HepG2 (cell line): ENCODE data around the gene ZNF764. TPM values are rescaled to one million over a fixed set of nuclear protein-coding genes. Genes with fewer than 3 reads are reported as not detected.

Source experiments
- ATAC-seq: fragments of 200-7000 bp; cut with Tn5 transposase; 3 replicates; pipeline ENCODE4 v1.9.1; 2020; ENCODE audit warnings: mild to moderate bottlenecking, moderate library complexity
- BruUV-seq: library from RNA; stranded (reverse); fragments of 400-500 nt; replicated peaks from 2 replicates; lab custom pipeline; 2021; lab: Mats Ljungman, UMichigan
- CTCF ChIA-PET: fragments of 300-600 bp; formaldehyde crosslinking; extraction: SDS; loops from one replicate; lab custom pipeline; 2021; ENCODE audit warnings: low total read pairs, inconsistent platforms, low intra/inter-chr PET ratio; lab: Yijun Ruan, JAX
- POLR2A ChIA-PET: fragments of 350-600 bp; sonication (Branson Sonifier 250); formaldehyde crosslinking; loops from one replicate; lab custom pipeline; 2020; ENCODE audit warnings: antibody characterized with exemption, inconsistent platforms; lab: Yijun Ruan, JAX
- DNase-seq: peaks from one replicate; pipeline ENCODE4 v3.0.0-alpha.2; 2015; ENCODE audit warnings: low spot score
- FAIRE-seq: peaks from 3 replicates; lab custom pipeline; 2011; peaks lifted over from hg19 to GRCh38; lab: Jason Lieb, UNC
- H2AFZ ChIP-seq: one replicate; pipeline ENCODE4 v1.6.1; 2011; ENCODE audit warnings: low read length, inconsistent platforms
- H3K27ac ChIP-seq: fragments of 300-600 bp; 3 replicates; pipeline ENCODE4 v1.8.0; 2011; ENCODE audit warnings: mixed run types, mild to moderate bottlenecking, mixed read lengths, low read length, inconsistent platforms; ENCODE audit not compliant: insufficient read depth; ENCODE audit errors: extremely low read length
- H3K27me3 ChIP-seq, 2 experiments: fragments of 200-600 bp in 1 of 2; 2 replicates in 1 of 2; 3 replicates in 1 of 2; pipeline versions ENCODE4 v1.6.0 to v1.8.0; 2011; ENCODE audit warnings: low read length in 2 of 2, mild to moderate bottlenecking in 2 of 2, moderate library complexity in 2 of 2, inconsistent platforms in 1 of 2; ENCODE audit not compliant: insufficient read depth in 2 of 2, control insufficient read depth in 1 of 2
- H3K36me3 ChIP-seq, 2 experiments: fragments of 200-600 bp in 1 of 2; replicated peaks in 1 of 2; 2 replicates in 1 of 2; 3 replicates in 1 of 2; pipeline versions ENCODE4 v1.5.1 to v1.8.0; 2011; ENCODE audit warnings: low read length in 2 of 2, inconsistent platforms in 1 of 2; ENCODE audit not compliant: insufficient read depth in 2 of 2, control insufficient read depth in 1 of 2
- H3K4me1 ChIP-seq: 2 replicates; pipeline ENCODE4 v1.5.1; 2012; ENCODE audit warnings: low read length, inconsistent platforms; ENCODE audit not compliant: insufficient read depth
- H3K4me2 ChIP-seq: 2 replicates; pipeline ENCODE4 v1.6.0; 2011; ENCODE audit warnings: low read depth, low read length, inconsistent platforms
- H3K4me3 ChIP-seq, 3 experiments: fragments of 200-600 bp in 1 of 3; sonication (generic), shearing (Covaris generic) in 1 of 3; replicated peaks in 1 of 3; 2 replicates each; pipeline ENCODE4 v1.5.1; 2011 to 2016; ENCODE audit warnings: low read length in 3 of 3, inconsistent platforms in 2 of 3, low read depth in 2 of 3, mild to moderate bottlenecking in 2 of 3, control low read depth in 1 of 3, mixed read lengths in 1 of 3; ENCODE audit not compliant: insufficient read depth in 1 of 3
- H3K79me2 ChIP-seq: one replicate; pipeline ENCODE4 v1.6.1; 2011; ENCODE audit warnings: low read length, inconsistent platforms; ENCODE audit not compliant: insufficient read depth
- H3K9ac ChIP-seq: 2 replicates; pipeline ENCODE4 v1.6.0; 2011; ENCODE audit warnings: mild to moderate bottlenecking, low read depth, low read length, inconsistent platforms; ENCODE audit not compliant: insufficient read depth
- H3K9me3 ChIP-seq: 2 replicates; pipeline ENCODE4 v1.5.1; 2012; ENCODE audit warnings: mild to moderate bottlenecking, low read length
- H4K20me1 ChIP-seq: 2 replicates; pipeline ENCODE4 v1.6.0; 2011; ENCODE audit warnings: inconsistent platforms, mild to moderate bottlenecking, low read length, moderate library complexity; ENCODE audit not compliant: insufficient read depth
- AGO2 ChIP-seq: fragments of 200-400 bp; formaldehyde crosslinking; optimal IDR thresholded peaks from 2 replicates; pipeline ENCODE3; 2017; ENCODE audit warnings: mild to moderate bottlenecking, low read depth, low read length, moderate library complexity
- HOXD1 ChIP-seq: sonication (generic); formaldehyde crosslinking; IDR thresholded peaks from 2 replicates; pipeline ENCODE4 v1.5.0; 2020; ENCODE audit warnings: missing genetic modification reagents
- KDM5B ChIP-seq: sonication (generic); formaldehyde crosslinking; IDR thresholded peaks from 2 replicates; pipeline ENCODE4 v1.4.0; 2020; ENCODE audit warnings: missing genetic modification reagents, mild to moderate bottlenecking, borderline replicate concordance
- RNF2 ChIP-seq: fragments of 450-650 bp; conservative IDR thresholded peaks from 2 replicates; pipeline ENCODE4 v1.6.1; 2016; ENCODE audit warnings: low read depth
- STAT5B ChIP-seq: sonication (generic); formaldehyde crosslinking; IDR thresholded peaks from 2 replicates; pipeline ENCODE4 v1.4.0; 2020; ENCODE audit warnings: missing genetic modification reagents
- ZNF891 ChIP-seq: sonication (generic); formaldehyde crosslinking; IDR thresholded peaks from 2 replicates; pipeline ENCODE4 v1.5.0; 2020; ENCODE audit warnings: mild to moderate bottlenecking, missing genetic modification reagents
- WGBS: methylation state at CpG from one replicate; pipeline ENCODE4 v1.1.6; 2017; ENCODE audit warnings: low lambda C conversion rate; 5-methylcytosine and 5-hydroxymethylcytosine counted together
- in situ Hi-C: cut with HindIII; loops from 2 replicates; pipeline ENCODE4 v1.10.0; 2017; ENCODE audit warnings: low pct_unique_long_range_greater_than_20kb; ENCODE audit not compliant: extremely low pct_ligation_motif_present
- intact Hi-C: fragments of 100-400 bp; cut with micrococcal nuclease; formaldehyde crosslinking; loops from one replicate; pipeline ENCODE4 v1.10.0; 2022; ENCODE audit not compliant: unreplicated experiment
- polyA plus RNA-seq, 8 experiments: library from polyadenylated mRNA; depleted of rRNA in 3 of 8; stranded (reverse) in 7 of 8; unstranded in 1 of 8; fragments of >200 nt; fragmentation: Illumina TruSeq in 4 of 8; extraction: Trizol in 4 of 8; gene quantifications; 2 replicates each; pipeline versions ENCODE4 v1.2.1 to v1.2.3, GENCODE V29; 2011 to 2016; ENCODE audit warnings: low read depth in 4 of 8, missing spikeins in 1 of 8, mixed read lengths in 1 of 8; ENCODE audit not compliant: insufficient read depth in 1 of 8
- total RNA-seq, 5 experiments: library from RNA; depleted of rRNA; stranded (reverse); fragments of >200 nt; fragmentation: Illumina TruSeq; extraction: Trizol; gene quantifications; 2 replicates each; pipeline ENCODE4 v1.2.3, GENCODE V29; 2016; ENCODE audit warnings: low read depth in 1 of 5
- TF ChIP-seq, protein P1 (sequence below): IDR thresholded peaks from 2 replicates; pipeline ENCODE4 v1.6.1; 2016
- TF ChIP-seq, protein P2 (sequence below), 2 experiments: fragments of 450-650 bp in 1 of 2; sonication (generic) in 1 of 2; formaldehyde crosslinking in 1 of 2; IDR thresholded peaks; 2 replicates each; pipeline versions ENCODE4 v1.6.1 to v1.8.0; 2016 to 2022; ENCODE audit warnings: antibody characterized with exemption in 1 of 2, mild to moderate bottlenecking in 1 of 2, missing genetic modification reagents in 1 of 2

ZNF764 gene
- total and polyA plus RNA-seq, 2 of the 13 experiments (the other 11 are each of a cell fraction or from before 2014, with no cell fraction given), result 4.1 to 9.1 TPM

DNA sequence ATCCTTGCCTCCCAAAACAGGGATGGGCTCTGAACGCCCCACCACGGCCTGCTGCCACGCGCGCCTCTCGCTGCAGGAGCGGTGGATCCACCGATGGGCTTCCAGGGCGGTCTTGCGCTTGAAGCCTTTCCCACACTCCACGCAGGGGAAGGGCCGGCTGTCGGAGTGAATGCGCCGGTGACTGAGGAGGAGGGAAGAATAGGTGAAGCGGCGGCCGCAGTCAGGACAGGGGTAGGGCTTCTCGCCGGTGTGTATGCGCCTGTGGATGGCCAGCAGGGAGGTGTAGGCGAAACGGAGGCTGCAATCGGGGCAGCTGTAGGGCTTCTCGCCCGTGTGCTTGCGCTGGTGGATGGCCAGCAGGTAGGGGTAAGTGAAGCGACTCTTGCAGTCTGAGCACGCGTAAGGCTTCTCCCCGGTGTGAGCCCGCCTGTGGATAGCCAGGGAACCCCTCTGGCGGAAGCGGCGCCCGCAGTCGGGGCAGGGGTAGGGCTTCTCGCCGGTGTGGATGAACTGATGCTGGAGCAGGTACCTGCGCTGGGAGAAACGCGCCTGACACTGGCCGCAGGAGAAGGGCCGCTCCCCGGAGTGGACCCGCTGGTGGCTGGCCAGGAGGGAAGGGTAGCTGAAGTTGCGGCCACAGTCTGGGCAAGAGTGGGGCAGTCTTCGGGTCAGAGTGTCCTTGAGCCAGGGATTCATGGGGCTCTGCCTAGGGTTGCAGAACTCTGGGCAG, 24.6 kb upstream of the ZNF764 start:
- Histone ChIP-seq H3K27ac (no peak overlapping the region), H3K9ac (no peak overlapping the region), H3K27me3 (no peaks in the 10 kb centered on the region), H3K4me1 (no peaks in the 10 kb centered on the region), H3K36me3 (peaks cover 0 to 1% of the 10 kb centered on the region in 2 experiments; a peak in 1 of 5 replicates), H3K9me3 (no peaks in the 10 kb centered on the region), H3K4me3 (no peak overlapping the region), H3K79me2 (no peaks in the 10 kb centered on the region), H4K20me1 (no peaks in the 10 kb centered on the region), H2AFZ (no peak overlapping the region), H3K4me2 (no peak overlapping the region)
- no TSS peak for BruUV-seq
- intact Hi-C loops (no loop called here), in situ Hi-C loops (no loop called here)
- TF ChIP-seq RNF2, result no peak
- TF ChIP-seq ZNF891 (CRISPR knock-in tag), result no peak
- peak; percentile 30 for TF ChIP-seq AGO2
- TF ChIP-seq, protein P1, sequence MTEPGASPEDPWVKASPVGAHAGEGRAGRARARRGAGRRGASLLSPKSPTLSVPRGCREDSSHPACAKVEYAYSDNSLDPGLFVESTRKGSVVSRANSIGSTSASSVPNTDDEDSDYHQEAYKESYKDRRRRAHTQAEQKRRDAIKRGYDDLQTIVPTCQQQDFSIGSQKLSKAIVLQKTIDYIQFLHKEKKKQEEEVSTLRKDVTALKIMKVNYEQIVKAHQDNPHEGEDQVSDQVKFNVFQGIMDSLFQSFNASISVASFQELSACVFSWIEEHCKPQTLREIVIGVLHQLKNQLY, result no peak
- DNase-seq (no peak), ATAC-seq (no peak), FAIRE-seq (no peak)
- ChIA-PET POLR2A (no interaction called here), CTCF (no interaction called here)
- WGBS, result 97% methylated on average over 48 of the region's 48 CpGs

DNA sequence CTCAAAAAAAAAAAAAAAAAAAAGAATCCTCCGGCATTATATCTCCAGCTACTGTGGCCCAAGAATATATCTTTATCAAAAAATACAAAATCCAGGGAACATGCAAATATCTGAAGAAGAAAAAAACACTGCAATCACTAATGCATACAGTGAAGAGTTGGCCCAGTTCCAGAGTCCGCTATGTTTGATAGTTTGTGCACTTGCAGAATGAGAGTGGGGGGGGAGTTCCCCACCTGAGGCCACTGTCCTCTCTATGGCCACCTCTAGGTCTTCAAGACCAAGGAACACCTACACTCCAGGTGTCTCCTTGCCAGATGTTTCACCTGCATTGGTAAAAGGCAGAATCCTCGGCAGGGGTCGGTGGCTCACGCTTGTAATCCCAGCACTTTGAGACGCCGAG, 23.3 kb upstream of the ZNF764 start:
- BruUV-seq, result no TSS peak
- Histone ChIP-seq H3K9me3 (no peaks in the 10 kb centered on the region), H3K4me3 (no peak overlapping the region), H3K4me2 (no peak overlapping the region), H2AFZ (no peak overlapping the region), H4K20me1 (no peaks in the 10 kb centered on the region), H3K36me3 (peaks cover 1 to 2% of the 10 kb centered on the region in 2 experiments; a peak in 1 of 5 replicates), H3K27ac (no peak overlapping the region), H3K4me1 (peaks cover 7% of the 10 kb centered on the region), H3K79me2 (no peaks in the 10 kb centered on the region), H3K9ac (no peak overlapping the region), H3K27me3 (no peaks in the 10 kb centered on the region)
- ChIA-PET POLR2A (no interaction called here), CTCF (no interaction called here)
- no peak for FAIRE-seq
- DNase-seq, result no peak
- intact Hi-C loops, result no loop called here
- in situ Hi-C loops, result no loop called here
- no peak for ATAC-seq
- WGBS, result 98% methylated on average over 4 of the region's 7 CpGs
- TF ChIP-seq HOXD1 (CRISPR knock-in tag) (no peak), KDM5B (CRISPR knock-in tag) (no peak), STAT5B (no peak)
- TF ChIP-seq, protein P2, sequence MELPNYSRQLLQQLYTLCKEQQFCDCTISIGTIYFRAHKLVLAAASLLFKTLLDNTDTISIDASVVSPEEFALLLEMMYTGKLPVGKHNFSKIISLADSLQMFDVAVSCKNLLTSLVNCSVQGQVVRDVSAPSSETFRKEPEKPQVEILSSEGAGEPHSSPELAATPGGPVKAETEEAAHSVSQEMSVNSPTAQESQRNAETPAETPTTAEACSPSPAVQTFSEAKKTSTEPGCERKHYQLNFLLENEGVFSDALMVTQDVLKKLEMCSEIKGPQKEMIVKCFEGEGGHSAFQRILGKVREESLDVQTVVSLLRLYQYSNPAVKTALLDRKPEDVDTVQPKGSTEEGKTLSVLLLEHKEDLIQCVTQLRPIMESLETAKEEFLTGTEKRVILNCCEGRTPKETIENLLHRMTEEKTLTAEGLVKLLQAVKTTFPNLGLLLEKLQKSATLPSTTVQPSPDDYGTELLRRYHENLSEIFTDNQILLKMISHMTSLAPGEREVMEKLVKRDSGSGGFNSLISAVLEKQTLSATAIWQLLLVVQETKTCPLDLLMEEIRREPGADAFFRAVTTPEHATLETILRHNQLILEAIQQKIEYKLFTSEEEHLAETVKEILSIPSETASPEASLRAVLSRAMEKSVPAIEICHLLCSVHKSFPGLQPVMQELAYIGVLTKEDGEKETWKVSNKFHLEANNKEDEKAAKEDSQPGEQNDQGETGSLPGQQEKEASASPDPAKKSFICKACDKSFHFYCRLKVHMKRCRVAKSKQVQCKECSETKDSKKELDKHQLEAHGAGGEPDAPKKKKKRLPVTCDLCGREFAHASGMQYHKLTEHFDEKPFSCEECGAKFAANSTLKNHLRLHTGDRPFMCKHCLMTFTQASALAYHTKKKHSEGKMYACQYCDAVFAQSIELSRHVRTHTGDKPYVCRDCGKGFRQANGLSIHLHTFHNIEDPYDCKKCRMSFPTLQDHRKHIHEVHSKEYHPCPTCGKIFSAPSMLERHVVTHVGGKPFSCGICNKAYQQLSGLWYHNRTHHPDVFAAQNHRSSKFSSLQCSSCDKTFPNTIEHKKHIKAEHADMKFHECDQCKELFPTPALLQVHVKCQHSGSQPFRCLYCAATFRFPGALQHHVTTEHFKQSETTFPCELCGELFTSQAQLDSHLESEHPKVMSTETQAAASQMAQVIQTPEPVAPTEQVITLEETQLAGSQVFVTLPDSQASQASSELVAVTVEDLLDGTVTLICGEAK (IDR thresholded peaks at IDR 0.05), result no peak
- TF ChIP-seq, protein P2 (CRISPR knock-in tag; IDR thresholded peaks at IDR 0.05), result no peak
